Left colon (tissue), 2 donors: ENCODE data around the gene HS2ST1. TPM values are rescaled to one million over a fixed set of nuclear protein-coding genes. Genes with fewer than 3 reads are reported as not detected.

Experiments
- ATAC-seq: fragments of 200-7000 bp; cut with Tn5 transposase; one replicate; pipeline ENCODE4 v1.9.1; 2020; ENCODE audit warnings: mild to moderate bottlenecking, moderate library complexity
- DNase-seq, 2 donors: peaks; one replicate each; pipeline ENCODE4 v3.0.0-alpha.2; 2020
- intact Hi-C, 2 donors: fragments of 100-400 bp; cut with DNase I in 1 of 2; cut with micrococcal nuclease in 1 of 2; formaldehyde crosslinking; loops; one replicate each; pipeline versions ENCODE4 v1.11.2 to v1.14.0; 2022; cut with DNase I, micrococcal nuclease
- total RNA-seq, 2 donors: library from RNA; stranded (reverse); fragmentation: NEBNext Ultra II Directional; extraction: Animal tissue kit (Norgen Biotek cat#: 25700); gene quantifications; one replicate each; pipeline ENCODE4 v1.2.1, GENCODE V29; 2021
- donor health status: DM: no; HTN: no; CAD: no.
- donor health status: DM: yes; HTN: yes; CAD: no.

HS2ST1 gene
- total RNA-seq, 2 donors from 2014 or later = 17.4 to 23.5 TPM

GRCh38 chr1:87084244-87084836 lies 169.9 kb downstream of the HS2ST1 start:
- intact Hi-C loops = loop anchor here in 1 of 2 donors (5.0 kb wide), 1 partner anchor 252 kb away; no protein-coding TSS in a partner anchor
- DNase-seq (no peak), ATAC-seq (no peak)

GRCh38 chr1:87086120-87086519 lies 171.7 kb downstream of the HS2ST1 start:
- ATAC-seq = no peak
- DNase-seq = no peak
- intact Hi-C loops = no loop called here

GRCh38 chr1:87089070-87089736 lies 174.8 kb downstream of the HS2ST1 start:
- DNase-seq (no peak), ATAC-seq (no peak)
- intact Hi-C loops = no loop called here

GRCh38 chr1:87089823-87090222 lies 175.4 kb downstream of the HS2ST1 start:
- DNase-seq (no peak), ATAC-seq (no peak)
- intact Hi-C loops = no loop called here

GRCh38 chr1:87091425-87091824 lies 177.0 kb downstream of the HS2ST1 start:
- ATAC-seq = no peak
- intact Hi-C loops = no loop called here

GRCh38 chr1:87092846-87093245 lies 178.4 kb downstream of the HS2ST1 start:
- DNase-seq (no peak), ATAC-seq (no peak)
- intact Hi-C loops = no loop called here

More at GRCh38 chr1:87091425-87091824, 177.0 kb downstream of the HS2ST1 start:
- no peak for DNase-seq

- no peak for DNase-seq
- ATAC-seq = no peak
- intact Hi-C loops = no loop called here
Measured at GRCh38 chr1:87093286-87093685, 178.9 kb downstream of the HS2ST1 start.

GRCh38 chr1:87094238-87094637 lies 179.8 kb downstream of the HS2ST1 start:
- intact Hi-C loops = no loop called here
- ATAC-seq = no peak
- DNase-seq = no peak

GRCh38 chr1:87100271-87100670 lies 185.8 kb downstream of the HS2ST1 start:
- DNase-seq = no peak
- intact Hi-C loops = no loop called here
- ATAC-seq = no peak

- ATAC-seq (no peak), DNase-seq (no peak)
- intact Hi-C loops = no loop called here
Measured at GRCh38 chr1:87103074-87103473, 188.6 kb downstream of the HS2ST1 start.

GRCh38 chr1:87104140-87104539 lies 189.7 kb downstream of the HS2ST1 start:
- ATAC-seq (no peak), DNase-seq (no peak)
- intact Hi-C loops = no loop called here

GRCh38 chr1:87104945-87105344 lies 190.5 kb downstream of the HS2ST1 start:
- intact Hi-C loops = no loop called here
- ATAC-seq (no peak), DNase-seq (no peak)

GRCh38 chr1:87106144-87106543 lies 191.7 kb downstream of the HS2ST1 start:
- intact Hi-C loops = no loop called here
- no peak for DNase-seq
- ATAC-seq = no peak

GRCh38 chr1:87106867-87107266 lies 192.4 kb downstream of the HS2ST1 start:
- ATAC-seq (no peak), DNase-seq (no peak)
- intact Hi-C loops = no loop called here

GRCh38 chr1:87108228-87108627 lies 193.8 kb downstream of the HS2ST1 start:
- intact Hi-C loops = no loop called here
- ATAC-seq = no peak
- DNase-seq = no peak

- intact Hi-C loops = no loop called here
- DNase-seq (no peak), ATAC-seq (no peak)
Measured at GRCh38 chr1:87108814-87109411, 194.5 kb downstream of the HS2ST1 start.

- intact Hi-C loops = no loop called here
- ATAC-seq (no peak), DNase-seq (no peak)
Measured at GRCh38 chr1:87111659-87112371, 197.4 kb downstream of the HS2ST1 start.

- DNase-seq = no peak
- ATAC-seq = no peak
- intact Hi-C loops = no loop called here
Measured at GRCh38 chr1:87113313-87113712, 198.9 kb downstream of the HS2ST1 start.

- ATAC-seq (no peak), DNase-seq (no peak)
- intact Hi-C loops = no loop called here
Measured at GRCh38 chr1:87115317-87115890, 201.0 kb downstream of the HS2ST1 start.
